Erythroblast (primary cell): Measurements from ENCODE around the gene GLS.

Experiments
- GATA1 ChIP-seq: IDR thresholded peaks from 2 replicates; pipeline ENCODE4 v1.6.1; 2011; ENCODE audit warnings: low read depth, mild to moderate bottlenecking, control low read depth, low read length, moderate library complexity
- POLR2A ChIP-seq: IDR thresholded peaks from 2 replicates; pipeline ENCODE4 v1.6.1; 2011; ENCODE audit warnings: mild to moderate bottlenecking, low read length

GRCh38 chr2:191014653-191015020 is 134.0 kb downstream of the GLS start:
- TF ChIP-seq POLR2A (no peak), GATA1 (no peak)
